ENCODE measurements around the gene CMTR1.

The CMTR1 gene

DNA sequence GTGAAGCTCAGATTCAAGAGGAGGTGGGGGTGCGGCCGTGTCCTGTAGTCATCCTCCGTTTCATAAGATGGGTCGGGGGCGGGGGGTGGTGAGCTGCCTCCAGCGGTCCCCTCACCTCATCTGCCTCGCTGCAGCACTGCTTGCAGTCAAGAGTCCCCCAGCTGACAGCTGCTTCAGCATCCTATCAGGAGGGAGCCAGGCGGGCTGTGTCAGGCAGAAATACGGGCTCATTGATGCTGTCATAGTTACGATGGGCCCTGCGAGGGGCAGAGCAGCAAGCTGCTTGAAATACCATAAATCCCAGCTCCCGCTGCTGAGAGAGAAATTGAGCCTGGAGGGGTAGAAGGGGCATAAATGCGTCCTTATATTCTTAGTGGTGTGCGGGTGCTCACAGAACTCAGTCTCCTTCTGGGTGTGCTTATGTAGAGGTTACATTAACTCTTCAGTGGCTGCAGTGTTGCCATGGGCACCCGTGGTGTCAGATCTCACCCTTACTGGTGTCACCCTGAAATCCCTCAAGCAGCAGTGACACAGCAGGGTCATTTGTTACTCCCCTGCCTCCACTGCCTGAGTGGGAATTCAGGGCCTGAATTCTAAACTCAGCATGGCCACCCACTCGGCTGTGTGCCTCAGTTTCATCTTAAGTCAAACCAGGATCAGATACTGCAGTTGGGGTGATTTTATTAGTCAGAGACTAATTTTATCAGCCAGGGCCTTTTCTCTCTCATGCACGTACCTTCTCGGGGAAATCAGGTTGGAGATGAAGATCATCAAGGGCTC is 44.8 kb downstream of the CMTR1 start:
- no peak for DNase-seq (ENCODE audit: low read depth)

DNA sequence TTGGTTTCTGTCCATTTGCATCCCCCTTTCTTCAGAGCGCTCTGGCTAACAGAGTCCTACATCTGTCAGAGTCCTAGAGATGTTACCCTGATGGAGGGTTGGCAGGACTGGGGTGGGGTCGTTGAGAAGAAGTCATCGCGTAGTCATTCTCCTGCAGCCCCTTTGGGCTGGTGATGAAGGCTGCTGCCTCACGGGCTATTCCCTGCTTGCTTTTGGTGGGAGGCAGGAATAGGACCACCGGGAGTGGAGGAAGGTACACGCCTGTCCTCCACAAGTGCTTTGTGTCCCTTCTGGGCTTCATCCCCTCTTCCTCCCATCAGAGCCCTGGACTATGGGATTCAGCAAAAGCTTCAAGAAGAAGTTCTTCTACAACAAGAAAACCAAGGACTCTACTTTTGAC is 45.8 kb downstream of the CMTR1 start:
- DNase-seq (ENCODE audit: low read depth): no peak

DNA sequence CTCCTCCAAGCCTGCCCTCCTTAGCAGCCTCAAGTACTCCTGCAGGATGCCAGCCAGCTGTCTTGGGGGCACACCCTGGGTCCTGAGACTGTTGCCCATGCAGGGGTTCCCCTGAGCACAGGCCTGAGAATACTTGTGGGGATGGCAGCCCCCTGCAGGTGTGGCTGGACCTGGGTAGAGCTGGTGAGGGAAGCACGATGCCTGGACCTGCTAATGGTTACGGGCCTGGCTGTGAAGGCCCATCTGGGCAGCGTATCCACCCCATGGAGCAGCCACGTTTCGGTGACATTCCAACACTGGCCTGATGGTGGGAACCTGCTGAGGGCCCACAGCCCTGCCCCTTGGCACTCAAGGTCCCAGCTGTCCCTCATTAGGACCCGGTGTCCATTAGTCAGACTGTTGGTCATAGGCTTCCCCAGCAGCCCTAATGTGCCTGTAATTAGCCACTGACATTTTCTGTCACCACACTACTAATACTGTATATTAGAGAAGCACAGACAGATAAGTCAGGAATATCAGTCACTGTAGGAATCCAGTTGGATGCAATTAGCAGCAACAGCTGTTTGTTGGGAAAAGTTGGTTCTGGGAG is 46.3 kb downstream of the CMTR1 start:
- DNase-seq (ENCODE audit: low read depth): no peak

DNA sequence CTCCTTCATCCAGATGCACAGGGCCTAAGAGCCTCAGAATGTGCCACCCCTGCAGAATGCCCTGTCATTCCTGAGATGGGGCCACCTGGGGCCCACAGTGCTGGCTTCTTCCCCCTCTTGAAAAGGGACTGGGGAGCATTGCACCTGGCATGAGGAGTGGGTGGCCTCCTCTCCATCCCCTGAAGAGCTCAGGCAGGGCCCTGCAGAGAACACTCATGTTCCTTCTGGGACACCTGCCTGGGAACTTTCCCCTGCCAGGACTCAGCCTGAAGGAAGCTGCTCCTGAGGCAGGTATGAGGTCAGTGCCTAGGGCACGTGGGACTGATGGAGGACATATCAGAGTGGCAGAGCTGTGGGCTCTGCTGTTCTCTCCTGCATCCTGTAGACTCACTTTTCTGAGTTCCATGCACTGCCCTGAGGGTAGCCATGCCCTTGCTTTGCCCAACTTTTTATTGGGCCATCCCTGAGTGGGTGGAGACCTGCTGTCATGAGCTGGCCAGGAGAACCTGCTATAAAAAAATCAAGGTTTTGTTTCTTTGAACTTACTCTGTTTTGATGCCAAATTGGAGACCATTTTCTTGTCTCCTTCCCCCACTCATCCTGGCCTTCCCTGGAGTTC is 47.2 kb downstream of the CMTR1 start:
- DNase-seq (ENCODE audit: low read depth): no peak

DNA sequence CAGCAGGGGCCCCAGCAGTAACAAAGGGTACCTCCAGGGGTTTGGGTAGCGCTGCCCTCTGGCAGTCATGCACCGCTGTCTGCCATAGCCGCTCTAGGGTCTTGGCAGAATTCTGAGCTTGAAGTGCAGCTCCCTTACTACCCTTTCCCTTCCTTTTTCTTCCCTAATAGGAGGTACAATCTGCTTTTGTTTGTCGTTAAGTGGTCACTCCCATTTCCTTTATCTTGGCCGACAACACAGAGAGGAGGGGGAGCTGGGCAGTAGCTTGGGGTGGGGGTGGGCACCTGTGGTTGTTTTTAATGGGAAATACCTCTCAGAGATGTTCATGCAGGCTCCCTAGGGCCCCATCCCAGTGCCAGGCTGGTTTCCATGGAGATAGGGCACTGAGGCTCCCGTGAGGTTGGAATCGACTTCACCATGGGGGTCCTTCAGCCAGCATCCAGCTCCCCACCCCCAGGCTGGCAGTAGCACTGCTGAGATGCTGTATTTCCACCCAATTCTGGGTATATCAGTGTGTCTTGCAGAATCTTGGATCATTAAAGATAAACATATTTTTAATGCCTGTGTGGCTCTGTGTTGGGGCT is 48.0 kb downstream of the CMTR1 start:
- no peak for DNase-seq (ENCODE audit: low read depth)

DNA sequence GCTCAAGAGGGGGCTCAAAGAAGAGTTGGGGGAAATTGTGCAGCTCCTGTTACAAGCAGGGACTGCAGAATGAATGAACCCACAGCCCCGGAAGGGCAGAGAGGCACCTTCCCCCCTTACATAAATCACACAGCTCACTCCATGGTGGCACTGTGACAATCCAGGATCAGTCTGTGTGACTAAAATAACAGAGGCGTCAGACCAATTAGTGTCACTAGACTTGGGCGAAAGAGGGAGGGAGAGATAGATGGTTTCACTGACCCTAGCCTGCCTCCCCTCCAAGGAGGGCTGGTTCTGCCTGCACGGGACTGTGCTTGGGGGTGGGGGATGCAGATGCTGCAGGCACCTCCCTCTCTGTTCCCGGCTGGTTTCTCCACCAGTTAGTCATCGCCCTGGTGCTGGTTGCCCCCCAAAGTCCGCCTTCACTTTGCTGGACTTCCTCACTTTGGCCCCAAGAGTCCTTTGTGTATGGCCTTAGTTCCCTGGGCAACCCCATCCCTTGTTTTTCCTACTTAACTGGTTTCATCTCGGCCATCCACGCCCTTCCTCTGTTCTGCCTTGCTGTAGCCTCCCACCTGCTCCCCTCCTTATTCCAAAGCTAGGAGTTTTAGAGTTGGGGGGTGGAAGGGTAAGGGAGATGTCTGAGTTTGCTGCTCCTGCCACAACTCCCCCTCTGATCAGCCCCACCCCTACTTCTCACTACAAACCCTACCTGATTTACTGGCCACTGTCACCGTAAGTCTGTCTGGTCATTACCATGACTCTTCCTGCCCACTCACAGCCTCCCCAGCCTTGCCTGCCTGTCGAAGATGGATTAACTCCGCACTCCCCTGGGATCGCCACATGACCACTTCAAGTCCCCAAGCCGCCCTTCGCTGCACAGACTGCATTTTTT is 48.9 kb downstream of the CMTR1 start:
- DNase-seq (ENCODE audit: low read depth): no peak

DNA sequence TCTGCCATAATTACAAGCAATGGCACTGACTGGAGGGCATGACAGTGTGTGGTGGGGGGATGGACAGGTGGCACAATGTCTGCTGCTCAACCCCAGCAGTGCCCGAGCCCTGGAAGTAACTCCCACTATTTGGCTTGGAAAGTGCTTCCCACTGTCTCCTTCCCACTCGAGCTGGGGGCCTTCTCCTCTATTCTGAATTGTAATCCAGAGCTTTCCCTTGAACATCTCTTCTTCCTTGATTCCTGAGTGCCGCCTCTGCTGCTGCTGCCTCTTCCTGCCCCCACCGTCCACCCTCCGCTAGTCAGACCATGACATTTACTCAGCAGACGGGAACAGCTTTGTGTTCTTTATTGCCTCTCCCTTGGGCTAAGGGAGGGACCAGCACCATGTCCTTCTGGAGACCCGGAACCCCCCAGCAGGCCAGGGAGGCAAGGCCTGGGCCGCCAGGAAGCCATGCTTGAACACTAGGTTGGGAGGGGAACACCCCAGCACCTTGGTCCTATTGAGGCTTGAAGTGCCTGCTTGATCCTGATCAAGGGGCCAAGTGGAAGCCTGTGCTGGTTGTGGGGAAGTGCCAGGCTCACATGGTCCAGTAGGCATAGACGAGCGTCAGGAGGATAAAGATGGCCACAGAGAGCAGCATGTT is 49.7 kb downstream of the CMTR1 start:
- DNase-seq (ENCODE audit: low read depth): no peak

DNA sequence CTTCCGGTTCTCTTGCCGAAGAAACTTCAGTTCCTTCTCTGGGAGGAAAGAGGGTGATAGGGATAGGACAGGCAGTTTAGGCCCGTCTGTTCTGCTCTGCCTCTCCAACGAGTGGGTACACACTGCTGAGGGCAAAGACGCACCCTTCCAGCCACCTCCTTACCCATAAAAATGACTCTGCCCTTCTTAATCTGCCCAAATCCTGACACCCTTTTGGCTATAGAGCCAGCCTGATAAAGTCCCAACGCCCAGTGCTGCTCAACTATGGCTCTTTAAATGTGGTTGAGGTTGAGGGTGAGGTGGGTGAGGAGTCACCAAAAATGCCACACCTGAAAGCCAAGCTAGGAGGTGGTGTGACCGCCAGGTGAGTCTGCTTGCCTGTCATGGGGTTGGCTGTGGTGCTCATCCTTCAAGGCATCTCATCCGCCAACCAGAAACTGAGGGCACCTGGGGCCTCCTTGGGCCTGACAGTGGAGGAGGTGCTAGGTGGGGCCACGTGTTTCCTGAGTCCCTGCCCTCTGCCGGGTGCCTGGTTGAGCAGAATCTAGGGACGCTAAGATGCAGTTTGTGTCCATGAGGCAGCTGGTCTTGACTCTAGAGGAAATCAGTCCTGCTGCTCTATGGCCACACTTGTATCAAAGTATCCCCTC is 50.4 kb downstream of the CMTR1 start:
- no peak for DNase-seq (ENCODE audit: low read depth)

DNA sequence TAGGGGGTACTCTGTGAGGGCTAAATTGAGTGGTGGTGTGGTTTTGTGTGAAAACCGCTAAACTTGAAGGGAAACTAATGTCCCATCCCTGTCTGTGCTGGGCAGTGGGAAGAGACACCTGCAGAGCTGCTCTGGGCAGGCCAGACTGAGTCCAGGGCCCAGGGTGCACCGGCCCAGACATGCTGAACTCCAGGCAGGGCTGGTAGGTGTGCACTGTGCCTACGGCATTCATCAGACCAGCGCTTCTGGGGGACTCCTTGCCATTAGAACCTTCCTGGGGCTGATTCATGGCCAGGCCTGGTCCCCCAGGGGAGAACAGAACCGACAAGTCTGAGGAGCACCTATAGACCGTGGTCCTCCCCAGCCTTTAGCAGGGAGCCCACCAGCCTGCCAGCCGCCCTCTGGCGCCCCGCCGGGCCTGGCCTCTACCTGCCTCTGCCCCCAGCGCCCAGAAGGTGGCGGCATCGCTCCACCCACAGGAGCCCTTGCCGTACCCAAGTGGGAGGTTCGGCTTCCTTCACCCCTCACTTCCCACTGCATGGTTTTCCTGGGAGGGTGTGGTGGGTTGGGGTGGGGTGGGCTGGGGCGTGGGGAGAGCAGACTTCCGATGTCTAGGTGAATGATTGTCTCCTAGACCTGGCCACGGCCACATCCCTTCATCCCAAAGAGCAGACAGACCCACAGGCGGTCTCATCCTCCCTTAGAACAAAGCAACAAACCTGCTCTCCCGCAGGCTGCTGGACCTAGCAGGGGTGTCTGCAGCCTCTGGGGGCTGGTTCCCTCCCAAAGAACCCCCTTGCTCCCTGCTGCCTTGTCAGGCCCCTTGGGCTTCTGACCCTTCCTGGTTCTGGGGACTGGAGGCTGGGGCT is 51.1 kb downstream of the CMTR1 start:
- DNase-seq (ENCODE audit: low read depth): peak; percentile 63

DNA sequence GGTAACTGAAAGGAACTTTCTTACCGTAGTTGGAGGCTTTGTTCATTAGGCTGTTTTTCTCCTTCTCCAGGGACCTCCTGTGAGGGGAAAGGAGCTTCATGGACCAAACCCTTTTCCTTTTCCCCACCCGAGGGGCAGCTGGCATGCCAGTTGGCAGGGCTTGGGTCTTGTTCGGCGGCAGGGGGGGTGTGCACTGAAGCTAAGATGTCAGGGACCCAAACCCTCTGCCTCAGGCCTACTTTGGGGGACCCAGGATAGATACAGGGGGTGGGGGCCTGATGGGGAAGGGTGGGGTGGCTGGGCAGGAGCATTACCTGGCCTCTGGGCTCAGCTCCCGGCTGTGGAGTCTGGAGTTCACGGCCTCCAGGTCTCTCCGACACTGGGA is 51.8 kb downstream of the CMTR1 start:
- DNase-seq (ENCODE audit: low read depth): no peak

DNA sequence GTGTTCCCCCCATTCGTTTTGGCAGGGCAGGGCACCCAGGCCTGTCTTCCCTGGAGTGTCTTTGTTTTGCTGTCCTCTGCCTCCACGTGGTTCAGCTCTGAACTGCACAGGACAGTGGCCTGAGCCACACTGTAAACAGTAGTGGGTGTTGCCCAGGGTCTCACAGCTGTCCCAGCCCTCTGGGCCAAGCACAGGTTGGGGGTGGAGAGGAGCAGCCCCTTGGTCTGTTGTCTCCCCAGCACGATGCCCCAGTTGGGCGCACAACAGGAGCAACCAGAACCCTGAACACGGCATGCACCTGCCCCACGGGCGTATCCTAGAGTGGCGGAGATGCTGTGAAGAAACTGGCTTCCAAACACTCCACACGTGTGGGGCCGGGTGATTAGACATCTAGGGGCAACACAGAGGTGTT is 52.3 kb downstream of the CMTR1 start:
- DNase-seq (ENCODE audit: low read depth): no peak

DNA sequence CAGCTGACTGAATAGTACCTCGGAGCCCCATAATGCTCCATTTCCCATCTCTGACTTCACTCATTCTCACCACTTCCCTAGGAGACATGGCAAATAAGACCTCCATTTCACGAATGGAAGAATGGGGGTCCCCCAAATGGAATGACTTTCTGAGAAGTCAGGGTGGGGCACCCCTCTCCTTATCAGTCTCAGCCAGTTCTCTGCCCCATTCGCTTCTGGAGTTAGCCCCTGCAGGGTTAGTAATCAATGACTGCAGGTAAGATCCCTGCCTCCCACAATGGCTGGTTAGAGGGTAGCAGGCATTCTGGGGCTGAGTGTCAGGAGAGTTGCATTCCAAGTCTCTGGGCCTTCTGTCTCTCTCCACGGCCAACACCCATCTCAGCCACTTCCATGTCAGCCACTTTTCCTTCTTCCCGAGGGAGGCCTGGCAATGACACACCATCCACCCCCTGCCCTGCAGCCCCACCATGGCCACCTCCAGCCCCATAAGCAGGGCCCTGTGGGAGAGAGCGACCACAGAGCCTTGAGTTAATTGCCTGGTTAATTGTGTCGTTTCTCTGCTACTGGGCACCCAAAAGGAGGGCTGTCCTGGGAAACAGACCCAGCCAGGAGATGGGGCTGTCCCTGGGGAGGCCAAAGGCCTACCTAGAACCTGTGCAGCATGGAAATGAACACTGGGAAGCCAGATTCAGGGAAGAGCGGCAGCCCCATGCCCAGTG is 53.3 kb downstream of the CMTR1 start:
- DNase-seq (ENCODE audit: low read depth): no peak

DNA sequence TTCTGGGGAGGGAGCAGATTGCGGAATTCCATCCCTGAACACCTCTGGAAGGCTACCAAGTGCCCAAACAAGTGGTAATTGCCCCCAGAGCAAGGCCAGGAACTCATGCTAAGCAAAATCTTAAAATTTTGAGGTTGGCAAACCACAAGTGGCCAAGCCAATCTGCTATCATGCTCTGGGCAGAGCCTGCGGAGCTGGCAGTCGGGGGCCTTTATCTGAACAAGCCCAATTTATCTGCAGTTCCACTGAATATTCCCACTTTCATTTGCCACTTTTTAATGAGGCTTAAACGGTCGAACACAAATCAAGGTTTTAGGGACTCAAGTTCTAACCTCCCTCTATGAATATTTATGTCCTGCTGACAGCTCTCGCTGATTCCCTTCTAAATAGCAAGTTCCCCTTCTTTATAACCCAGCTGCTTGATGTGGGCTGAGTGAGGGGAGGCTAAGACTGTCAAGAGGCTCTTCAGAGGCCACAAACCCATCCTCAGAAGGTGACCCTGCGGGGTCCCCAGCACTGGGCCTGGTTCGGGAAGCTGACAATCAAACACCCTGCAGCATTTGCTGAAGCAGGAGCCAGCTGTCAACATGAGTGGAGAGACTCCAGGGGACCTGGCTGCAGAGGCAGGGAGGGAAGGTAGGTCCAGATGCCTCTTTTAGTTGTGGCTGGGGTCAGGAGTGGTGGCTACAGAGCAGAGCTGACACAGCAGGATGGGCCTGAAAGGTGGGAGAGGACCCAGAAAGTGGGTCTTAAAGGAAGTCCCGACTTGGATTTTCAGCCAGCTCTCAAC is 54.8 kb downstream of the CMTR1 start:
- DNase-seq (ENCODE audit: low read depth): no peak

DNA sequence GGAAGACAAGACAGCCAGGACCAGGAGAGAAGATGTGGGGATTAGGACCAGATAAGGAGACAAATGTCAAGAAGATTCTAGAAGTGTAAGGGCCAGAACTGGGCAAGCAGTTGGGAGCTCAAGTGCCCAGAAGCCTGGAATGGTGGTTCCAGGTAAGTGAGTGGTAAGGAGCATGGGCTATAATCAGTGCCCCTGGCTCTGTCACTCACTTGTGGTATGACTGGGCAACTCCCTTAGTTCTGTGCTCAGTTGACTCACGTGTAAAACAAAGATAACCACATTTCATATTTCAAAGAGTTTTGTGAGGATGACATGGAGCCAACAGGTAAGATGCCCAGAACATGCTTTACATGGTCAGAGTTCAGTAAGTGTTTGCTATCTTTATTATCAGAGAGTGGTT is 55.5 kb downstream of the CMTR1 start:
- DNase-seq (ENCODE audit: low read depth): no peak

DNA sequence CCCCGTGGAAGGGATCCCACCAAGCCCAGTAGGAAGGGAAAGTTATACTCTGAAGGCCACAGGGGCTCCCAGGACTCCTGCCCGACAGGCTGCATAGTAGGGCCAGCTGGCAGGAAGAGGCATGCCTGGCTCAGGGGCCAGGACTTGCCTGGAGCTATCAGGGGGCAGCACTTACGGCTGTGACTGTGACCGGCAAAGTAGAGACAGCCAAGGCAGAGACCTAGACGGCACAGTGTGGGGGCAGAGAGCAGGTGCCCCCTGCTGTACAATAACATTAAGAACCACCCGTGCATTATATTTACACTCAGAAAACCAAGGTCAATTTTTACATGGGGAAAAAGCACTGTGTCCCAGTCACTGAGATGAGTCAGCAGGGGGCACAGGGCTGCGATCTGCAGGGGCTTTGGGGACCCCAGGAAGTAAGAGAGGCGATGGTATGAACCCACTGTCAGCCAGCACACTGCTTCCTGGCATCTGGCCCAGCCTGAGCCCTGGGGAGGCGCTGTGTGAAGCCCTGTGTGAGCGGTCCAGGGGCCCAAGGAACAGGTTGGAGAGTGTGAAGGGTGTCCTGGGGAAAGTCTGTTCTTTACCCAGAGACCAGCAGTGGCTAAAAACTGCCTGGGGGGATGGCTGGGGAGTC is 56.8 kb downstream of the CMTR1 start:
- DNase-seq (ENCODE audit: low read depth): no peak

DNA sequence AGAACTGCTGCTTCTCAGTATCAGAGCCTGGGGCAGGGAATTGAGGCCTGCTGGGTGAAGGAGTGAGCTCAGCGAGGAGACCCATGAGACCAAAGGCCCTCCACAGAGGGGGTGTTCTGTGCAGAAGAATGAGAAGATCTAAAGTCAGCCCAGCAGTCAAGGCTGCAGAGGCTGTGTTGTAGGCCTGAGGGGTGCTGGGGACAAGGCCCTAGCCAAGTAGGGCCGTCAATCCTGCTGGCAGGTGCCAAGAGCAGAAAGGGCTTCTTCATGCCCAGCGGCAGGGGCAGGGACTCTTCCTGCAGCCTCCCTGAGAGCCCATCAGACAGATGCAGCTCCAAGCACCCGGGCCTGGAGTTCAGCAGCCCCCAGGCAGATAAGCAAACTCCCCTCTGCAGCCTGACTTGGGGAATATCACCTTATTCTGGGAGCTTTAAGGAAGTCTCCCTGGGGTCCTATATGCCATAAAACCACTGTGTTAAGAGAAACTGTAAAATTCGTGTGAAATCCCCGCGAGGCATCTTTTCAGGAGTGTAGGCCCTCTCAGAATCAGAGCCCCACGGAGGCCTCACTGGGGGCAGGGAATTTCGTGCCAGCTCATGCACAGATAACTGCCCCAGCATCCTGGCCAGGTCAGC is 57.6 kb downstream of the CMTR1 start:
- DNase-seq (ENCODE audit: low read depth): no peak

DNA sequence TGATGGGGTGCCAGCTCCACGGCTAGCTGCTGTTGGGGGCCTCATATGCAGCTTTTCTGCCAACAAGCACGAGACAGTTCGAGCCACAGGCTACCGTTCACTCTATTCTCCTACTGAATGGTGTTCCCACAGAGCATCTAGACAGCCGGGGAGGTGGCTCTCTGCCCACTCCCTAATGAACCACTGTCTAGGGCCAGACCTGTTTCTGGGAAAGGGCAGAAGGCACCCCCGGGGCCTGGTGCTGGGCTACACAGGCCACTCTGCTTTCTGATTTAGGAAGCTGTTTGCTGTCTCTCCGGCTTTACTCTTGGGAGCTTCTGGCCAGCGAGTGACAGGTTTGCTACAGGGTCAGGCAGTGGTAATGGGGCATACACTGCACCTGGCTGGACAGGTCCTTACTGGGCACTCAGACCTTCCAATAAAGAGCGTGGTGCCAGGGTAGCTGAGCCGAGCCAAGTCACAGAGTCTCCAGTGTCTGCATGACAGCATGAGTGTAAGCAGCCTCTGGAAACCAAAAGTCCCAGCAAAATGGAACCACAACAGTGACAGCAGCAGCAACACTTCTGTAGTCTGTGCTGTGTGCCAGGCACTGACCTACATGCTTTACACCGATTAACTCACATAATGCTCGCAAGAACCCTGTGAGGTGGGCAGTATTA is 58.3 kb downstream of the CMTR1 start:
- no peak for DNase-seq (ENCODE audit: low read depth)

Data from stimulated activated CD8-positive, alpha-beta memory T cell treated with anti-CD3 and anti-CD28 coated beads, Interleukin-12 subunit alpha, Interleukin-12 subunit beta, amount 100 ng/mL, for 4 hours (primary cell).